Measurements from ENCODE around the gene DAPK3. TPM values are rescaled to one million over a fixed set of nuclear protein-coding genes. Genes with fewer than 3 reads are reported as not detected.

DAPK3 gene
- polyA plus RNA-seq, 2 of the 4 experiments (the other 2 are of a cell fraction) = 33.0 to 54.9 TPM

DNA sequence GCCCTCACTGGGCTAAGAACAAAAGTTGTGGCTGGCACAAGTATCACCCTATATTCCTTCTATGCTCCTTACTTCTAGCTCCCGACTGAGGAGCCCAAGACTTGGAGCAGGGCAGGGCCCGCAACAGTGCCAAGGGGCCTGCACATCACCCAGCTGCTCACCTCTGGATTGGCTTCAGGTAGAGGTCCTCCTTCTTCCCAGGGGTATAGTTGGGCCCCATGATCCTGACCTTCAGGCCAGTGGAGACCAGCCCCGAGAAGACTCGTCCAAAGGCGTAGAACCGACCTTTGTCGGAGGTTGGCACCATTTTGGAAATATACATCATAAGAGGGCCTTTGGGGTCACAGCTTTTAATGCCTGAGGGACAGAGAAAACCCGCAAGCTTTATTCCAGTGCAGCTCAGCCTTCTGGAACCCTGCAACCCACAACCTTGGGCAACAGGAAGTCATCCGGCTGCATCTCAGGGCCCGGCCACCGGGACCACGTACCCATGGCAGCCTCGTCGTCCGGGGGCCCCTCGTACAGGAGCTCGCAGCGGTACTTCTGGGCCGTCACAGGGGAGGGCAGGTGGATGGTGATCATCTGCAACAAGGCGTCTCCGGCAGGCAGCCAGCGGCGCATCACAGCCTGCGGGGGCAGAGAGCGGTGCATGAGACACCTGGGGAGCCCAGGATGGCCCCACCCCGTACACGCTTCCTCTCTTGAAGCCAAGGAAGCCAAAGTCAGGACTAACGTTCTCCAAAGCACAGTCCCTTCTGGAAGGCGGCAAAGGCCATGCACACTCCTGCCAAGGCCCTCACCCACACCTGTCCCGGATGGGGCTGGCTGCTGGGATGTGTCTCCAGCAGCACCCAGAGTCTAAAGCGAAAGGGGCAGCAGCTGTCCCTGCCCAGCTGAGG lies 9.7 kb upstream of the DAPK3 start:
- TF ChIP-seq POLR2A (IDR thresholded peaks at IDR 0.05; ENCODE audit: low read length) (no peak), EHF (CRISPR knock-in tag; IDR thresholded peaks at IDR 0.05) (no peak), ZFP36 (IDR thresholded peaks at IDR 0.05; ENCODE audit: borderline replicate concordance, partially characterized antibody) (no peak), POLR2AphosphoS2 (conservative IDR thresholded peaks at IDR 0.05; ENCODE audit: low read length) (no peak; the same call in 1 of the 2 replicates), HDAC2 (IDR thresholded peaks at IDR 0.05) (no peak), CHD2 (IDR thresholded peaks at IDR 0.05; ENCODE audit: low read length, partially characterized antibody) (no peak), ZNF302 (CRISPR knock-in tag; IDR thresholded peaks at IDR 0.05) (no peak), ESRRA (IDR thresholded peaks at IDR 0.05; ENCODE audit: borderline replicate concordance, low read length) (no peak), FOXS1 (CRISPR knock-in tag; IDR thresholded peaks at IDR 0.05) (no peak), KDM5A (IDR thresholded peaks at IDR 0.05) (no peak)
- FAIRE-seq (no peak), DNase-seq (ENCODE audit: low read depth in 1 of 2, low spot score in 1 of 2) (no peak), ATAC-seq (no peak)
- H3K4me2 ChIP-seq = no peak overlapping the region; the same call in 2 of the 3 replicates
- H3K27ac ChIP-seq = no peak overlapping the region
- ChIA-PET POLR2A (interaction anchor here (1.6 kb wide), 1 partner anchor 9 kb away, joined by 3 read pairs; no protein-coding TSS in a partner anchor), CTCF (interaction anchor here (1.0 to 3.5 kb wide), 3 partner anchors 9 to 12 kb away, joined by 4 to 16 read pairs (median 4); partner anchors contain the start of gene DAPK3)
- H3K4me3 ChIP-seq = no peak overlapping the region
- 90% methylated on average over 14 of the region's 31 CpGs for WGBS (ENCODE audit: missing lambda C conversion rate)
- H3K9me3 ChIP-seq = no peaks in the 10 kb centered on the region
- peaks cover 26% of the 10 kb centered on the region; the same call in 2 of the 3 replicates for H3K4me1 ChIP-seq

- ChIA-PET POLR2A (interaction anchor here (1.3 to 1.6 kb wide), 2 partner anchors 8 to 11 kb away, joined by 3 read pairs; no protein-coding TSS in a partner anchor), CTCF (interaction anchor here (1.0 to 1.6 kb wide), 3 partner anchors 9 to 158 kb away, joined by 4 to 5 read pairs (median 4); partner anchors contain the start of gene DAPK3)
- DNase-seq (ENCODE audit: low read depth in 1 of 2, low spot score in 1 of 2) (no peak), FAIRE-seq (no peak), ATAC-seq (no peak)
- no peak overlapping the region for H3K4me3 ChIP-seq
- TF ChIP-seq FOXS1 (CRISPR knock-in tag; IDR thresholded peaks at IDR 0.05) (no peak), POLR2AphosphoS2 (conservative IDR thresholded peaks at IDR 0.05; ENCODE audit: low read length) (0 out of 2 replicates have a peak, but pooled peaks have one; percentile 2), RAD21 (conservative IDR thresholded peaks at IDR 0.05 in 1 of 2, IDR thresholded peaks at IDR 0.05 in 1 of 2) (no peak)
- H3K4me1 ChIP-seq = peaks cover 26% of the 10 kb centered on the region; the same call in 2 of the 3 replicates
- H3K27ac ChIP-seq = no peak overlapping the region
- H3K4me2 ChIP-seq = no peak overlapping the region
- no peaks in the 10 kb centered on the region for H3K9me3 ChIP-seq
- 95% methylated on average over 18 of the region's 25 CpGs for WGBS (ENCODE audit: missing lambda C conversion rate)
Observed at GRCh38 chr19:3979674-3980352, 8.9 kb upstream of the DAPK3 start.

GRCh38 chr19:3979289-3979673 lies 8.4 kb upstream of the DAPK3 start:
- ChIA-PET POLR2A (interaction anchor here (1.3 kb wide), 1 partner anchor 10 kb away, joined by 3 read pairs; no protein-coding TSS in a partner anchor), CTCF (interaction anchor here (1.1 to 1.9 kb wide), 3 partner anchors 8 to 158 kb away, joined by 4 to 5 read pairs (median 5); partner anchors contain the start of gene DAPK3)
- Histone ChIP-seq H3K4me1 (peaks cover 26% of the 10 kb centered on the region; the same call in 2 of the 3 replicates), H3K4me2 (no peak overlapping the region), H3K27ac (no peak overlapping the region), H3K4me3 (no peak overlapping the region), H3K9me3 (no peaks in the 10 kb centered on the region)
- no peak for FAIRE-seq
- 96% methylated on average over 17 of the region's 18 CpGs for WGBS (ENCODE audit: missing lambda C conversion rate)
- no peak for ATAC-seq
- TF ChIP-seq PHF8 (IDR thresholded peaks at IDR 0.05; ENCODE audit: borderline replicate concordance, low read depth) = no peak
- TF ChIP-seq, protein P1, sequence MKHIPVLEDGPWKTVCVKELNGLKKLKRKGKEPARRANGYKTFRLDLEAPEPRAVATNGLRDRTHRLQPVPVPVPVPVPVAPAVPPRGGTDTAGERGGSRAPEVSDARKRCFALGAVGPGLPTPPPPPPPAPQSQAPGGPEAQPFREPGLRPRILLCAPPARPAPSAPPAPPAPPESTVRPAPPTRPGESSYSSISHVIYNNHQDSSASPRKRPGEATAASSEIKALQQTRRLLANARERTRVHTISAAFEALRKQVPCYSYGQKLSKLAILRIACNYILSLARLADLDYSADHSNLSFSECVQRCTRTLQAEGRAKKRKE (CRISPR knock-in tag; IDR thresholded peaks at IDR 0.05; ENCODE audit: low read depth) = no peak
- TF ChIP-seq, protein P2, sequence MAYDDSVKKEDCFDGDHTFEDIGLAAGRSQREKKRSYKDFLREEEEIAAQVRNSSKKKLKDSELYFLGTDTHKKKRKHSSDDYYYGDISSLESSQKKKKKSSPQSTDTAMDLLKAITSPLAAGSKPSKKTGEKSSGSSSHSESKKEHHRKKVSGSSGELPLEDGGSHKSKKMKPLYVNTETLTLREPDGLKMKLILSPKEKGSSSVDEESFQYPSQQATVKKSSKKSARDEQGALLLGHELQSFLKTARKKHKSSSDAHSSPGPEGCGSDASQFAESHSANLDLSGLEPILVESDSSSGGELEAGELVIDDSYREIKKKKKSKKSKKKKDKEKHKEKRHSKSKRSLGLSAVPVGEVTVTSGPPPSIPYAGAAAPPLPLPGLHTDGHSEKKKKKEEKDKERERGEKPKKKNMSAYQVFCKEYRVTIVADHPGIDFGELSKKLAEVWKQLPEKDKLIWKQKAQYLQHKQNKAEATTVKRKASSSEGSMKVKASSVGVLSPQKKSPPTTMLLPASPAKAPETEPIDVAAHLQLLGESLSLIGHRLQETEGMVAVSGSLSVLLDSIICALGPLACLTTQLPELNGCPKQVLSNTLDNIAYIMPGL (CRISPR knock-in tag; IDR thresholded peaks at IDR 0.05; ENCODE audit: borderline replicate concordance) = no peak
- TF ChIP-seq TP53 (CRISPR knock-in tag; IDR thresholded peaks at IDR 0.05) = no peak
- no peak for TF ChIP-seq FOSL2 (IDR thresholded peaks at IDR 0.05)
- TF ChIP-seq FOSL2 (CRISPR knock-in tag; IDR thresholded peaks at IDR 0.05) = no peak
- TF ChIP-seq HOXA7 (CRISPR knock-in tag; IDR thresholded peaks at IDR 0.05) = no peak
- TF ChIP-seq MAX (IDR thresholded peaks at IDR 0.05) = no peak
- TF ChIP-seq ZFP36 (IDR thresholded peaks at IDR 0.05; ENCODE audit: borderline replicate concordance, partially characterized antibody) = no peak
- no peak for TF ChIP-seq EP300 (IDR thresholded peaks at IDR 0.05)
- no peak for TF ChIP-seq ESRRA (IDR thresholded peaks at IDR 0.05; ENCODE audit: borderline replicate concordance, low read length)
- TF ChIP-seq, protein P3, sequence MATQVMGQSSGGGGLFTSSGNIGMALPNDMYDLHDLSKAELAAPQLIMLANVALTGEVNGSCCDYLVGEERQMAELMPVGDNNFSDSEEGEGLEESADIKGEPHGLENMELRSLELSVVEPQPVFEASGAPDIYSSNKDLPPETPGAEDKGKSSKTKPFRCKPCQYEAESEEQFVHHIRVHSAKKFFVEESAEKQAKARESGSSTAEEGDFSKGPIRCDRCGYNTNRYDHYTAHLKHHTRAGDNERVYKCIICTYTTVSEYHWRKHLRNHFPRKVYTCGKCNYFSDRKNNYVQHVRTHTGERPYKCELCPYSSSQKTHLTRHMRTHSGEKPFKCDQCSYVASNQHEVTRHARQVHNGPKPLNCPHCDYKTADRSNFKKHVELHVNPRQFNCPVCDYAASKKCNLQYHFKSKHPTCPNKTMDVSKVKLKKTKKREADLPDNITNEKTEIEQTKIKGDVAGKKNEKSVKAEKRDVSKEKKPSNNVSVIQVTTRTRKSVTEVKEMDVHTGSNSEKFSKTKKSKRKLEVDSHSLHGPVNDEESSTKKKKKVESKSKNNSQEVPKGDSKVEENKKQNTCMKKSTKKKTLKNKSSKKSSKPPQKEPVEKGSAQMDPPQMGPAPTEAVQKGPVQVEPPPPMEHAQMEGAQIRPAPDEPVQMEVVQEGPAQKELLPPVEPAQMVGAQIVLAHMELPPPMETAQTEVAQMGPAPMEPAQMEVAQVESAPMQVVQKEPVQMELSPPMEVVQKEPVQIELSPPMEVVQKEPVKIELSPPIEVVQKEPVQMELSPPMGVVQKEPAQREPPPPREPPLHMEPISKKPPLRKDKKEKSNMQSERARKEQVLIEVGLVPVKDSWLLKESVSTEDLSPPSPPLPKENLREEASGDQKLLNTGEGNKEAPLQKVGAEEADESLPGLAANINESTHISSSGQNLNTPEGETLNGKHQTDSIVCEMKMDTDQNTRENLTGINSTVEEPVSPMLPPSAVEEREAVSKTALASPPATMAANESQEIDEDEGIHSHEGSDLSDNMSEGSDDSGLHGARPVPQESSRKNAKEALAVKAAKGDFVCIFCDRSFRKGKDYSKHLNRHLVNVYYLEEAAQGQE (IDR thresholded peaks at IDR 0.05) = no peak
- no peak for TF ChIP-seq NR3C1 (IDR thresholded peaks at IDR 0.05)
- no peak for TF ChIP-seq MYC (IDR thresholded peaks at IDR 0.05; ENCODE audit: borderline replicate concordance, low read length)
- TF ChIP-seq FOSB (CRISPR knock-in tag; IDR thresholded peaks at IDR 0.05) = no peak
- DNase-seq (ENCODE audit: low read depth in 1 of 2, low spot score in 1 of 2) = no peak
